T-helper 1 cell treated with Interleukin-12 subunit alpha and Interleukin-12 subunit beta and Interleukin-4 antibody, amounts not matched to agents 30 μg/mL and 1 μg/mL, for 36 hours (primary cell): ENCODE results near the gene RUNX3.

Source experiments
- H3K27ac Mint-ChIP-seq: one replicate; pipeline ENCODE4 v1.8.0; 2021; ENCODE audit warnings: mild to moderate bottlenecking, mixed read lengths
- H3K27me3 Mint-ChIP-seq: one replicate; pipeline ENCODE4 v1.8.0; 2021; ENCODE audit warnings: low read depth, mixed read lengths
- H3K36me3 Mint-ChIP-seq: one replicate; pipeline ENCODE4 v1.8.0; 2021; ENCODE audit warnings: low read depth, mixed read lengths
- H3K4me1 Mint-ChIP-seq: one replicate; pipeline ENCODE4 v1.8.0; 2021; ENCODE audit warnings: low read depth, mixed read lengths
- H3K4me3 Mint-ChIP-seq: one replicate; pipeline ENCODE4 v1.8.0; 2021; ENCODE audit warnings: mild to moderate bottlenecking, moderate library complexity, mixed read lengths
- H3K9me3 Mint-ChIP-seq: one replicate; pipeline ENCODE4 v1.8.0; 2021; ENCODE audit warnings: mixed read lengths

RUNX3 gene

DNA sequence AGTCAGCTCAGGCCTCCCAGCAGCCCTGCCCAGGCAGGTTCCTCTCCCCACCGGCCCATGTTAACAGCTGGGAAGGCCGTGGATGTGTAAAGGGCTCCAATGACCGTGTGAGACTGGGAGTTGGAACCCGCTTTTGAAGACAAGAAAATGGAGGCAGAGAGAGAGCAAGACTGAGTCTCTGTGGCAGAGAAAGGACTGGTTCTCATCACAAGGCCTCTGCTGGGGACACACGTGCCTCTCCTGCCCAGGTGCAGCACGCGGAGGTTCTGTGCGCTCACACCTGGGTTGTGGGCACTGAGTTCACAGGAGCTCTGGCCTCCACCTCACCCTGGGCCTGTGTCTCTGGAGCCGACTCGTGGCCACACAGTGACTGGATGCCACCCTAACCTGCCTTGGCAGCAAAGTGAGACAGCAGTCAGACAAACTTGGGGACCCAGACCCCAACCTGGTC, 27.0 kb downstream of the RUNX3 start:
- no peaks in the 10 kb centered on the region for H3K27me3 Mint-ChIP-seq

DNA sequence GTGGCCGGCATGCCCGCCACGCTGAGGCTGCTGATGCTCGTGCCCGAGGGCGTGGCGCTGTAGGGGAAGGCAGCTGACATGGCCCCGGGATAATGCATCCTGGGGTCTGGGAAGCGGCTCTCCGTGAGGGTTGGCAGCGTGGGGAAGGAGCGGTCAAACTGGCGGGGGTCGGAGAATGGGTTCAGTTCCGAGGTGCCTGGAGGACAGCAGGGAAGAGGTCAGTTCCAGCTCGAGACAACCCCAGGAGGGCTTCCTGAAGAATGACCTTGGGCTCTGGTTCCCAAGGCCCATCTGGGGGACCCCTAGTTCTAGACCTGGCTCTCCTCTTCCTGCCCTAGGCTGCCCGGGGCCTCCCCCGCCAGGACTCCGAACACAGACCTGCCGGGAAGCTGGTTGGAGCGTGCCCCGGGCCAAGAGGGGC, 27.6 kb downstream of the RUNX3 start:
- H3K9me3 Mint-ChIP-seq: no peaks in the 10 kb centered on the region
- H3K27ac Mint-ChIP-seq: no peak overlapping the region
- H3K4me1 Mint-ChIP-seq: peaks cover 17% of the 10 kb centered on the region
- H3K27me3 Mint-ChIP-seq: no peaks in the 10 kb centered on the region
- H3K36me3 Mint-ChIP-seq: peaks cover 40% of the 10 kb centered on the region
- no peak overlapping the region for H3K4me3 Mint-ChIP-seq

More for the DNA sequence above, 27.0 kb downstream of the RUNX3 start:
- H3K4me1 Mint-ChIP-seq: peaks cover 22% of the 10 kb centered on the region
- no peak overlapping the region for H3K27ac Mint-ChIP-seq
- H3K9me3 Mint-ChIP-seq: no peaks in the 10 kb centered on the region
- H3K4me3 Mint-ChIP-seq: no peak overlapping the region
- peaks cover 45% of the 10 kb centered on the region for H3K36me3 Mint-ChIP-seq

DNA sequence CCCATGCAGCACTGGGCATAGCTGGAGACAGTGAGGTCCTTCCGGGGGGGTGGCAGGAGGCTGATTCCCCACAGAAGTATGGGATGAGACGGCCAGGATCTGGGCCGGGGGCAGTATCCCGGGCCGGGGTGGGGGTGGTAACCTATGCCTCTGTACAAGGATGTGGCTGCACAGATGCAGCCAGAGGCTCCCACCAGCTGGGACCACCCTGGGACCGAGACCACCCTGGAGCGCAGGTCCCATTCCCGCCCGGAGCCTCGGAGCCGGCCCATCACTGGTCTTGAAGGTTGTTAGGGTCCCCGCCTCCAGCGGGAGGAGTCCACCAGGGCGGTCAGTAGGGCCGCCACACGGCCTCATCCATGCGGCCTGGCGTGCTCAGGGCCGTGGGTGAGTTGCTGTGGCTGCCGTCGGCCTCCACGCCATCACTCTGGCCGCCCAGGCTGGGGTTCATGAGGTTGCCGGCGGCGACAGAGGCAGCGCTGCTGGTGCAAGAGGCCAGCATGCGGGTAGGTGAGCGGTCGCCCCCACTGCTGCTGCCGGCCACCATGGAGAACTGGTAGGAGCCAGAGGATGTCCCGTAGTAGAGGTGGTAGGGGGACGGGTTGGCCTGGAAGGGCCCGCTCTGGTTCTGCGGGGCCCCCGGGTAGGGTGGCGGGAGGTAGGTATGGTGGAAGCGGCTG, 28.1 kb downstream of the RUNX3 start:
- Mint-ChIP-seq H3K36me3 (peaks cover 38% of the 10 kb centered on the region), H3K4me1 (peaks cover 17% of the 10 kb centered on the region), H3K27me3 (no peaks in the 10 kb centered on the region), H3K9me3 (no peaks in the 10 kb centered on the region), H3K4me3 (no peak overlapping the region), H3K27ac (no peak overlapping the region)

DNA sequence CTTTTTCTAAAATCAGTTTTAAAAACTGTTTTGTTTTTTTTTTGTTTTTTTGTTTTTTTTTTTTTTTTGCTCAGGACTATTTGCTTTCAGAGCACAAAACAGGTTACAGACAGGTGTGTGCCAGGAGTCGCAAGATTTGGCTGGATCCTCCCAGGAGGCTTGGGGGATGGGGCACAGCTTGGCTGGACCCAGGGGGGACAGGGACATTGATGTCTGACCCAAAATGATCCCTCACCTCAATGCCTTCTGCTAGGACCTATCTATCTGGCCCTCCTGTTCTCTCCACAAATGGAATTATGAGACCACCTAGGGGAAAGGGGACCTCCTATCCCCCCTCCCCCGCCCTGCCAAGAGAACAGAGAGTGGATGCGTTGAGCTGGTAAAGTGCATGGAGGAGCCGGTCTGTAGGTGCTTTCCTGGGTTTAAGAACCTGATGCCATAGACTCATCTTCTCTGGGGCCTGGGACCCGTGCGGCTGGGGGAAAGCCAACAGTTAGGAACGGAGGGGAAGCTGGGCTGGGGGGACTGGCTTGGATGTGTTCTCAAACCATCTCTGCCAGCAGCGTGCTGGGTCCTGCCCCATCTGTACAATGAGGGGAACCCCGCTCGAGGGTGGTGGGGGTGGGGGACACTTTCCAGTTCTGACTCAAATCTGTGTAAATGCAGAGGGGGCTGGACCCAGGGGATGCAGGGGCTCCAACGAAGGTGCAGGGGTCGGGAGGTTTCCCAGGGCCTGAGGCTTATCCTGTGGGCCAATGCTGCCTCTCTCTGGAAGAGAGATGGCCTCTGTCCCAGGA, 28.9 kb downstream of the RUNX3 start:
- H3K27me3 Mint-ChIP-seq: no peaks in the 10 kb centered on the region
- H3K9me3 Mint-ChIP-seq: no peaks in the 10 kb centered on the region
- H3K4me1 Mint-ChIP-seq: peaks cover 17% of the 10 kb centered on the region
- H3K4me3 Mint-ChIP-seq: no peak overlapping the region
- H3K27ac Mint-ChIP-seq: peak overlapping the region; percentile 26
- peaks cover 34% of the 10 kb centered on the region for H3K36me3 Mint-ChIP-seq

DNA sequence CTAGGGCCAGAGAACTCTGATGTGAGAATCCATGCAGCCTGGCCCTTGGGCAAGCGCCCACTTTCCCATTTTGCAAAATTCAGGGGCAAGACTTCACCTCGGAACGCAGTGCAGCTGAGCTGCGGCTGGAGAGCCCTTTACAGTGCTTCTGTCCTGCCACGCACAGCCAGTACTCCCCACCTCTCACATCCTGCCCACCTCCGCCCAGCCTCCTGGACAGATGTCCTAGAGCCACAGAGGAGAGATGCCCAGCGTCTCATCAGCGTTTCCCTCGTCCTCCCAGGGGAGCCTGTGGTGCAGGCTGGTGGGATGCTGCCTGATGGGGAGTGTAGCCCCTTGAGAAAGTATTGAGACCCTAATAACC, 29.6 kb downstream of the RUNX3 start:
- Mint-ChIP-seq H3K36me3 (peaks cover 34% of the 10 kb centered on the region), H3K4me3 (no peak overlapping the region), H3K27ac (no peak overlapping the region), H3K9me3 (no peaks in the 10 kb centered on the region), H3K27me3 (no peaks in the 10 kb centered on the region), H3K4me1 (peaks cover 17% of the 10 kb centered on the region)

DNA sequence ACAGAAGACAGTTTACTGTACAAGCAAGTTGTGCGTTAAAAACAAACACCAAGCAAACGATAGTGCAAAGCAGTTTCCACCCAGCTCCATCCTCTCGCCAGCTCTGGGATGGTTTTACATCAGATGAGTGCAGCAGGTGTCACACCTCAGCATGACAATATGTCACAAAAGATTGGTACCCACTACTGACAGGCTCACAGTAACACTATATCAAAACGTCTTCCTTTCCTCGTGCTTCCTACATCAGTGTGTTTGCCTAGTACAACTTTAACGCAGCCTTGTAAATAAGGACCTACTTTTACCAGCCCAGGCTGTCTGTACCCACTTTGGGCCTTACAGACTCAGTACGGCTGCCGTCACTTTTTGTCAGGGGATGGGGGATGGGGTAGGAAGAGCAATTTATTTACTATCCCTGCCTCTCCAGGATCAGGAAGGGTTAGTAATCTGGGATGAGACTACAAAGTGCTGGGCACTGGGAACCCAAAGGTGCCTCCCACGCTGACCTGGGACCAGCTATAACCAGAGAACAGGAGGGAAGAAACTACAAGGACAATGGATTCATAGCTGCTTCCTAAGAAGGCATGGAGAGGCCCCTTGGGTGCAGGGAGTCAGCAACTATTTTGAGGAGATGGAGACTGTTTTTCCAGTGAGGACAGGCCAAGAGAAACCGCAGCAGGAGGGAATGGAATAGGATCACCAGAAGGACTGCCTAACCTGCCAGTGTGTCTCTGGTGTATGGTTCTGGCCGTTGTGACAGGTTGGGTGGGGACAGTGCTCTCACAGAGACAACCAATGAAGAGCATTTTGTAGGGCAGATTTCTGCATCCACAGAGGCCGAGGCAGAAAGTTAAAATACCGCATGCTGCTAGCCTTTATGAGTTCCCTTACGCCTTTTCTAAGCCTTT, 30.2 kb downstream of the RUNX3 start:
- Mint-ChIP-seq H3K4me3 (no peak overlapping the region), H3K4me1 (peaks cover 17% of the 10 kb centered on the region), H3K27me3 (no peaks in the 10 kb centered on the region), H3K27ac (peak overlapping the region; percentile 66), H3K9me3 (no peaks in the 10 kb centered on the region), H3K36me3 (peaks cover 31% of the 10 kb centered on the region)

DNA sequence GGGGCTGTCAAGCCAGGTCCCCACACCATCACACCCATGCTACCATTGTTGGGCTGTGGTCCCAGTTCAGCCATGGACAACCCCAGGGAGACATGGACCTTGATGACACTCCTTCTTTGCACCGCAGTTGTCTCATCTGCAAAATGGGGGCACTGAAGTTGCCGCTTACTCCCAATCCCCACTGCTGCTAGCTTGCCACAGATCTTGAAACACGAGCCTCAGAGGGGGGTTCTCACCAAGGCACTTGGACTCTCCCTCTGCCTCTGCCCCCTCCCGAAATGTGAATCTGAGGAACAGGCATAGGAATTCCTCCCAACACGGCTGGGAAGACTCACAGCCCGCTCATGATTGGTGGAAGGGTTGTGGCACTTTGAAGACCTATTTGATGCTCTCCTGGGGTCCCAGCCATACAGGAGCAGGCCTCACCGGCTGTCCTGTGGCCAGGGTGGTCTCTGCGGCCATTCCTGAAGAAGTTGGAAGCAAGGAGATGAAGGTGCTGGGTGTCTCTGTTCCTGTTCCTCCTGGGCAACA, 31.1 kb downstream of the RUNX3 start:
- H3K27me3 Mint-ChIP-seq: no peaks in the 10 kb centered on the region
- no peak overlapping the region for H3K27ac Mint-ChIP-seq
- no peaks in the 10 kb centered on the region for H3K9me3 Mint-ChIP-seq
- peaks cover 28% of the 10 kb centered on the region for H3K36me3 Mint-ChIP-seq
- peaks cover 17% of the 10 kb centered on the region for H3K4me1 Mint-ChIP-seq
- H3K4me3 Mint-ChIP-seq: no peak overlapping the region

DNA sequence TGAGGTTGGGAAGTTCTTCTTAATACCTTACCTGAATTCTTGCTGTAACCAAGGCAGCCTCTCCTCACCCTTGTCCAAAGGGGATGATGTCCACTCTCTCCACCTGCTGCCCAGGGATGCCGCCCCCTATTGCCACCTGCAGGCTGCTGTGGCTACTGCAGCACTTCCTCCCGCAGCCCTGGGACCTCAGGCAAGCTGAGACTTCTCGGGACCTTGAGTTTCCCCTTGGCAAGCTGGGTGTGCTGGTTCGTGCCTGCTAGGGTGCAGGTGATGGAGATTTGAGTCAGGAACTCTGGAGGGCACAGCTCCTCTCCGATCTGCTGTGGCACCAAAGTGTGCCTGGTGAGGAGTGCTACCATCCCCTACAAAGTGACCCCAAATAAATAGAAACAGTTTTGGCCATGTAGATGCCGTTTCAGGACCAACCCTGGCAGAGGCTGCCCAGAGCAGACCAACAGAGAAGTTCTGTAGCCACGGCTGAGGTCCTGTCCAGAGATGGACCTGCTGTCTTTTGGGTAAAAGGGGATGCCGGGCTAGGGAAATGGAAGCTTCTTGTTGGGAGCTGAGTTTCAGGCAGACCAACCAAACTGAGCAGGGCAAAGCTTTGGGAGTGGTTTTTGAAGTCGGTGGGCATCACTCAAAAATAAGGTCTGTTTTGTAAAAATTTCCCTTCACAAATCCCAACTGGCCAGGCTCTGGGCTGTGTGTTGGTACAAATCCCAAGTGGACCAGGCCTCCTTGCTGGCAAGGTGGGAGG, 31.7 kb downstream of the RUNX3 start:
- peaks cover 26% of the 10 kb centered on the region for H3K36me3 Mint-ChIP-seq
- H3K4me3 Mint-ChIP-seq: no peak overlapping the region
- no peak overlapping the region for H3K27ac Mint-ChIP-seq
- H3K9me3 Mint-ChIP-seq: peaks cover 1% of the 10 kb centered on the region
- H3K4me1 Mint-ChIP-seq: peaks cover 17% of the 10 kb centered on the region
- no peaks in the 10 kb centered on the region for H3K27me3 Mint-ChIP-seq

DNA sequence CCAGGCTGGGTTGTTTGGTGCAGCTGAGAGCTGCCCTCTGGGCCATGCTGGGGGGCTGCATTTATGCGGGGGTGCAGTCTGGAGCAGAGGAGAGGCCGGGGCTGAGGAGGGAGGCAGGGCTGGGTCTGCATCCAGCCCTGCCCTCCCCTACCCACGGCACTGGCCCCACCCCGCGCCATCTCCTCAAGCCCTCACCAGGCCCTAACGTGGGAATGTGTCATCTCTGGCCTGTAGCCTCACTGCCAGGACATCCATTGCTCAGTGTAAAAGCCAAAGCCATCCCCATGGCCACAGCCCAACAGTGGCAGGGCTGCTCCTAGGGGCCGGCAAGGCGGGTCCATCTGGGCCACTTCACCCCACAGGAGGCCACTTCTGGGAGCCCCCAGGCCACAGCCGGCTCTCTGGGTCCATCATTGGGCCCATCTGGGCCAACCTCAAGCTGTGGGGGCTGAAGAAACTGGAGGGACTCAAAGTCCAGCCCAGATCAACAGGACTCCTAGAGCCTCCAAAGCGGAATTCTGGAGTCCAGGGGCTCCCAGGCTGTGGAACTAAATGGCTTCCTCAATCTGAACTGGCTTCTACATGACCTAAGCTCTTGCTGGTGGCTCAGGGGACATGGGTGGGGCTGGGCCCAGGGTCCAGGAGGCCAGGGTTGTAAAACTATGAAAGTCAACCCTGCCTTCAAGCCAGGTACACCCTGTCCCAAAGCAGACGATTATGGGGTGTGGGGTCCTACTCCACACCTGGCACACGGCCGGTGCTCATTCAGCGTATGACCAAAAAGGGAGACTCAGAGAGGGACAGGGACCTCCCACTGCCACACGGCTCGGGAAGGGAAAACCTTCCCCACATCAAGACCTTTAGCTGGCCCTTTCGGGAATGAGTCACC, 32.6 kb downstream of the RUNX3 start:
- H3K4me1 Mint-ChIP-seq: peaks cover 17% of the 10 kb centered on the region
- peaks cover 34% of the 10 kb centered on the region for H3K36me3 Mint-ChIP-seq
- H3K27ac Mint-ChIP-seq: peak overlapping the region; percentile 41

DNA sequence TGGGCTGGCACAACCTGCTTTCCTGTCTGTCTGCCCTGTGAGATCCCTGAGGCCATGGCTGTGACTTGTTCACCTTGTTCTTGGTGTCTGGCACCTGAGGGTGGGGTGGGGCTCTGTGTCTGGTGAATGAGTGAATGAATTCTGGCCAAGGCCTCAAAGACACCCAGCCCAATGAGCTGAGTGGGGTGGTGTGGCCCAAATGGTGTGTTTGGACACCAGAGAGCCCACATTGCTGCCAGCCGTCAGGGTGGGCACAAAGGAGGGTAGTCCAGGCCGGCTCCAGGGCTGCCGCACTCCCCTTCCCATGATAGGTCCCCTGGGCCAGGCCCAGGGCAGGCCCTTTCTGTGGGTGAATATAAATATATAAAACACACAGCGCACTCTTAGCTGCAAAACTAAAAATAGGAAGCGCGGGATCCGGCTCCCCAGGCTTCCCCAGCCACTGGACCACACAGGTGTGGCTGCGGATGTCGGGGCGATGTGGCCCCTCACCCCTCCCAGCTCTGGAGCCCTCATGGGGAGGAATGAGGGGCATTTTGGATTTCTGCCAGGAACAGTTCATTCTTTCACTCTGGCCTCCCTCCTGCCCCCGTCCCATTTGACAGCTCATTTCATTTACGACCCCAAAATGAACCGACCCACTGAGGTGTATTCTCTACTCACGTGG, 33.3 kb downstream of the RUNX3 start:
- Mint-ChIP-seq H3K36me3 (peaks cover 30% of the 10 kb centered on the region), H3K27me3 (no peaks in the 10 kb centered on the region), H3K9me3 (peaks cover 14% of the 10 kb centered on the region), H3K4me1 (peaks cover 17% of the 10 kb centered on the region), H3K4me3 (no peak overlapping the region), H3K27ac (no peak overlapping the region)

More for the DNA sequence above, 32.6 kb downstream of the RUNX3 start:
- no peaks in the 10 kb centered on the region for H3K27me3 Mint-ChIP-seq
- peaks cover 10% of the 10 kb centered on the region for H3K9me3 Mint-ChIP-seq
- H3K4me3 Mint-ChIP-seq: no peak overlapping the region

DNA sequence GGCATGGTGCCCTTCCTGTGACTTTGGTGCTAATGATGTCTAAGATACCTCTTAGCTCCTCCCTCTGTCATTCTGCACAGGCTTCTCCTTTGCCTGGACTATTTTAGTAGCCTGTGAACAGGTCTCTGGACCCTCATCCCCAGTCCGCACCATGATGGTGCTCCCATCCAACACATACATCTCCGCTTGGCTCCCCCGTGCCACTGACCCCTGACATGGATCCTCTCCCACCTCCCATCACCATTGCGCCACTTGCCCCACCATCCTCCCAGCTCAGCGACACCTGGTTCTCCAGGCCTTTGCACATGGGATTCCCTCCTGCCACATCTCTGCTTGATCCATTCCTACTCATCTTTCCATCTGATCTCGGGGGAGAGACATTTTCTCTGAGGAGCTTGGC, 33.9 kb downstream of the RUNX3 start:
- Mint-ChIP-seq H3K9me3 (peaks cover 15% of the 10 kb centered on the region), H3K27ac (peak overlapping the region; percentile 18)

DNA sequence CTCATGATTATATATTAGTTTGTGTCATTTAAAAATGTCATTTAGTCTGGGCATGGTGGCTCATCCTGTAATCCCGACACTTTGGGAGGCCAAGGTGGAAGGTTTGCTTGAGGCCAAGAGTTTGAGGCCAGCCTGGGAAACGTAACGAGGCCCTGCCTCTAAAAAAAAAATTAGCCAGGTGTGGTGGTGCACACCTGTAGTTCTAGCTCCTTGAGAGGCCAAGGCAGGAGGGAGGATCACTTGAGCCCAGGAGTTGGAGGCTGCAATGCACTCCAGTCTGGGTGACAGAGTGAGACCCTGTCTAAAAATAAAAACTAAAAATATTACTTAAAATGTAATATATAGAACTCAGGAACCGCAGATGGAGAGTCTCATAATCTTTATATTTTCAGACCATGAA, 34.6 kb downstream of the RUNX3 start:
- Mint-ChIP-seq H3K9me3 (peaks cover 20% of the 10 kb centered on the region), H3K27ac (no peak overlapping the region), H3K36me3 (peaks cover 21% of the 10 kb centered on the region), H3K27me3 (no peaks in the 10 kb centered on the region), H3K4me3 (no peak overlapping the region), H3K4me1 (peaks cover 16% of the 10 kb centered on the region)

More for the DNA sequence above, 33.9 kb downstream of the RUNX3 start:
- peaks cover 17% of the 10 kb centered on the region for H3K4me1 Mint-ChIP-seq
- no peaks in the 10 kb centered on the region for H3K27me3 Mint-ChIP-seq
- H3K36me3 Mint-ChIP-seq: peaks cover 26% of the 10 kb centered on the region
- no peak overlapping the region for H3K4me3 Mint-ChIP-seq
